Right hindlimb (tissue), 1 donor: ENCODE measurements around the gene OLA1.
A peak's percentile ranks its signal among the peaks of the same experiment; 100 is the strongest.

Experiments used
- DNase-seq: peaks from one replicate; pipeline ENCODE4 v3.0.0-alpha.2; 2018

Gene OLA1

DNA sequence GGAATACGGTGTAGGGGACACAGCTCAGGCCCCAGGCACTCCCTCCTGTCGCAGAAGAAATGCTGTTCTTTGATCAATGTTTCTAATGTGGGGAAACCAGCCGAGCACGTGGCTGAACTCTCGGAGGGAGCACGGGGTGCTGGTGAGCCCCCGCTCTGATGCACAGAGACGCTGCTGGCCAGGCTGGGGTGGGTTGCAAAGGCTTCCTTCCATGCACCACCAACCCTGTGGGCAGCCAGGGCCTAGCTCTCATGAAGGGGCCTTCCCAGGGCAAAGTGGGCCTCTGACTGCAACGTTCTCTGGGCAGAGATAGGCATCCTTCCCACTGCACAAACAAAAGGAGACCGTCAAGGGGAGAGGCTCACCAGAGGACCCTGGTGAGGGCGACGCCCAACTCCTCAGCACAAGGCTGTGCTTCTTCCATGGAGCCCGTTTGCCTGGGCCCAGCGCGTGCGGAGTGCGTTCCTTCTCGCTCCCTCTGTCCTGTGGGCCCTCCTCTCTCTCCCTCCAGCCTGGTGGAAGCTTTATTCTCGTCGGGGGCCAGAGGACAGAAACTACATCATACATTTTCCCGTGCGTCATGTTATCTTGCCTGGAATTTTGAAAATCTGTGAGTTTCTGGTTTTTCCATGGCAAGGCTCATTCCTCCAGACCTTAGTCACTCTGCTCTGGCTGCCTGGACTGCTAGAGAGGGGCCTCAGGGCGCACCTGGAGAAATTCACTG, 222.0 kb downstream of the OLA1 start:
- DNase-seq: peak; percentile 35

DNA sequence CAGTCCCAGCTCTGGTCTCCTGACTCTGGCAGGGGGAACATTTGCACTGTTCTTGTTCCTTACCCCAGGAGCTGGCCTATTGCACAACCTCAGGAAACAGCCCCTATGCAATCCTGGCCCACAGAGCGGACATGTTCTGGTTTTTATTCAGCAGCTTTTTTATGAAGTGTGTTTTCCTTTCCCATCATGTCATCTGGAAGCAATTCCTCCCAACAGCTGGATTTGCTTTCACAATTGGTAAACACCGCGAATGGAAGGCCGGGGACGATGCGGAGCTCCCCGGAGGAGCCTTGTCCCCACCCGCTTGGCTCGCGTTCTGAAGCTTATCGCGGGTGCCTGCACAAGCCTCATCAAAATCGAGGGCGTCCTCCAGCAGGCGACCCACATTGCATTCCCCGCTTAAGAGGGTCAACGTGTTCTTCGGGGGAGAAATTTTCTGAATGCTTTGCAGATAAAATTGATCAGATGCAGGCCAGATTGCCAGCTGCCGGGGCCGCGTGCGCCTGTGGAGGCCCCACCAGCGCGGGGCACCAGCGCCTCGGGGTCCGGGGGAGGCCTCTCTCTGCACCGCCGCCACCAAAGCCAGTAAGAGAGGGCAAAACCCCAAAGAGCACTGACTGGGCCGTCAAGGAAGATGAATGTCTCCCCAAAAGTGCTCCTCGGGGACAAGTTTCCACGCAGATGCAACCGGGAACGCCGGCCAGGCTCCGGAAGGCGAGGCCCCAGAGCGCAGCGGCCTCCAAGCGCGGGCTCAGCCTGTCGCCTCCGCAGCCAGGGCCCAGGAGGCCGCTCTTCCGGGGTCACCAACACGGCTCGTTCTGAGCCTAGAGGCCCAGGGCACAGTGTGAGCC, 222.8 kb downstream of the OLA1 start:
- peak; percentile 92 for DNase-seq

DNA sequence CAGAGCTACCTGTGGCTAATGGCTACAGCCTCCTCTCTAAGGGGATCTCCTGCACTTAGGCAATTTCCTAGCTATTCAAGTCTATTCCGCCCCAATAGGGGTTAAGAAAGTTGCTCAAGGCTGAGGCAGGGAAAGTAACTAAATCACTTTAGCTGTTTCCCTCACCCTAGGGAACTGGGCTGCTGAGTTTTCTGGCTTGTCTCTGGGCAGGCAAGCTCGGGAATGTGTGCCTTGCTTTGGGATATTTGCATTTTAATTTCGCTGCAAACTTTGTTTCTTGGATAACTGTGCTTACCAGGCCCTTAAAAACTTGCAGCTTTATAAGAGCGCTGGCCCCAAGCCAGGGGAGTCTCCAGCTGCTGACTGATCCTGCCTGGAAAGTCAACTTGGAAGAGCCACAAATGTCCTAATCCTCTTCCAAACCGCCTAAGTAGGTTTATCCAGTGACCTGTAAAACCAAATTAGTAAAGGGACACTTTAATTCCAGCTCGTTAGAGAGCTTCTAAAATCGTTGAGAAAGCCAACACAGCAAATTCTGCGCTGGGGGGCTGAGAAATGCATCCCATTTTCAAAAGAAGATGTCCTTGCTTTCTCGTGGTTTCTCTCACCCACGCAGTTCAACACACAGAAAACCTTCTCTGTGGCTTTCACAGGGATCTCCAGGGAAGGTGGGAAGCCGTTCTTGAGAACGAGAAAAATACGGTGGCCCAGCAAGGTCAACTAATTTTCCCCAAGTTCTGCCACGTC, 223.6 kb downstream of the OLA1 start:
- peak; percentile 94 for DNase-seq

DNA sequence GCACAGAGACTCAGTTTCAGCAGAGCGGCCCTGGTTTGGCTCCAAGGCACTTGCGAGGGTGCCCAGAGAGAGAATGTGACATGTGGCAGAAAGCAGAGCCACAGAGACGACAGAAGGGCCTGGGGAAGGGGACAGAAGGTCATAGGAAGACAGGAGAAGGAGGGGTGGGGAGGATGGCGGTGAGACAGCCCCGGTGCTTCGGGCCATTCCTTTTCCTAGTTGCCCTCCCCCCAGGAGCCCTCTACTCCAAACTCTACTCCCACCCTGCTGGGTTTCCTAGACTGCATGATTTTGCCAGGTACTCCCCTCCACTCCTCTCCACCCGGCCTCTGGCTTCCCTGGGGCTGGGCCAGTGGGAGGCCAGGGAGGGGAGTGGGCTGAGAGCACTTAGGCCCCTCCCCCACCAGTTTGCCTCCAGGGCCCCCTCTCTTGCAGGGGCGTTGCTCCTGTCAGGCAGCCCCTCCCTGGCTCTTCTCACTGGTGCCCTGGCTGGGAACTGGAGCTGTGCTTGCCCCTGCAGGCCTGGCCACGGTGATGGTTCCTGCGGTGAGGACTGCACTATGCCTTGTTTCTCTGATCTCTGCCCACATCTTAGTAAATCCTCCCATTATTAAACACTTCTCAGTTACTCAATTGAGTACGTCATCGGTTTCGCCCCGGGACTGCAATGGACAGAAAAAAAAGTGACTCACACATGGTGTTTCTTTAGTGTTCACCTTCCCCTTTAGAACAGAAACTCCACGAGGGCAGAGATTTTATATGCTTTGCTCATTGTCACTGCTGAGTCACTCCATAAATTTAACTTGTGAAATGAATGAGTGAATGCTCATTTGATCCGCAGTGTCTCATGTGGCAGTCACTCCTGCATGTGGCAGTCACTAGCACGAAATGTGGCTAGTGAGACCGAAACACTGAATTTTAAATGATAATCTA, 224.5 kb downstream of the OLA1 start:
- peak; percentile 70 for DNase-seq
